Vagina (tissue), 2 donors: ENCODE results near the gene SPSB1. TPM values are rescaled to one million over a fixed set of nuclear protein-coding genes. Genes with fewer than 3 reads are reported as not detected.

Experiments
- DNase-seq, 2 donors: peaks; one replicate each; pipeline ENCODE4 v3.0.0-alpha.2; 2017; ENCODE audit errors: extremely low spot score in 2 of 2
- H3K27ac ChIP-seq: fragments of 200-600 bp; sonication (generic); one replicate; pipeline ENCODE4 v1.5.1; 2019
- H3K27me3 ChIP-seq: fragments of 200-600 bp; sonication (generic); one replicate; pipeline ENCODE4 v1.5.1; 2019
- H3K36me3 ChIP-seq, 2 donors: fragments of 200-600 bp; sonication (generic); one replicate each; pipeline ENCODE4 v1.5.1; 2017 to 2019
- H3K4me1 ChIP-seq: fragments of 200-600 bp; sonication (generic); one replicate; pipeline ENCODE4 v1.5.1; 2019
- H3K4me3 ChIP-seq, 2 donors: fragments of 200-600 bp; sonication (generic); 1 replicate in 1 of 2; 2 replicates in 1 of 2; pipeline ENCODE4 v1.5.1; 2016 to 2019
- H3K9me3 ChIP-seq: fragments of 200-600 bp; sonication (generic); one replicate; pipeline ENCODE4 v1.5.1; 2019
- CTCF ChIP-seq, 3 experiments: fragments of 450-650 bp in 2 of 3; fragments of 200-600 bp in 1 of 3; sonication (generic) in 1 of 3; IDR thresholded peaks; one replicate each; pipeline ENCODE4 v1.5.1; 2017 to 2019; ENCODE audit warnings: antibody characterized with exemption in 3 of 3, mild to moderate bottlenecking in 2 of 3, moderate library complexity in 2 of 3
- POLR2A ChIP-seq, 2 donors: fragments of 450-650 bp; IDR thresholded peaks; one replicate each; pipeline ENCODE4 v1.6.1; 2017; ENCODE audit warnings: antibody characterized with exemption in 2 of 2, mild to moderate bottlenecking in 2 of 2, moderate library complexity in 2 of 2
- POLR2AphosphoS5 ChIP-seq, 2 donors: sonication (generic); formaldehyde crosslinking; IDR thresholded peaks; one replicate each; pipeline ENCODE4 v1.9.0; 2017; ENCODE audit warnings: antibody characterized with exemption in 2 of 2, mild to moderate bottlenecking in 2 of 2, low read depth in 1 of 2; ENCODE audit not compliant: insufficient read depth in 1 of 2
- intact Hi-C: fragments of 100-400 bp; cut with DNase I; formaldehyde crosslinking; loops from one replicate; pipeline ENCODE4 v1.15.1; 2023
- total RNA-seq: library from RNA; depleted of rRNA; stranded (reverse); fragments of >200 nt; gene quantifications from one replicate; pipeline ENCODE4 v1.2.3, GENCODE V29; 2016

The SPSB1 gene
- total RNA-seq, 1 donor from 2014 or later = 40.0 TPM

DNA sequence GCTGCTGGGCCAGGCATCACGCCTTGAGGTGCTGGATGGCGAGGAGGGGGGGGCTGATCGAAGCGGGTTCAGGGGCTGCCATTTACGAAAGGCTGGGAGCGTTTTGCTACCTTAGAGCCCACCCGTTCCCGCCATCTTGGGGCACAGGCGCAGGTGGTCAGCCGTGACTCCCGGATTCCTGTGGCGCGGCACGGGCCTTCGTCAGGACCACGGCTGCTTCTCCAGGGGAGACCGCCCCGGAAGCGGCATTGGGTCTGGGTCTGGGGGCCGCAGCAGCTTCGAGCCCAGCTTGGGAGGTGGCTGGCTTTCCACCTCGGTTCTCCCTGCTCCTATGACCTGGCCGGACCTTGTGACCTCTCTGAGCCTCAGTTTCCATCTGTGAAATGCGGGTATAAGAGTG lies 23.8 kb downstream of the SPSB1 start:
- Histone ChIP-seq H3K4me1 (peaks cover 72% of the 10 kb centered on the region), H3K36me3 (no peaks in the 10 kb centered on the region), H3K9me3 (no peaks in the 10 kb centered on the region), H3K27ac (peak overlapping the region; percentile 64), H3K27me3 (no peaks in the 10 kb centered on the region), H3K4me3 (no peak overlapping the region)
- no peak for DNase-seq
- intact Hi-C loops = no loop called here
- TF ChIP-seq CTCF (IDR thresholded peaks at IDR 0.05) (no peak), POLR2AphosphoS5 (IDR thresholded peaks at IDR 0.05; ENCODE audit: insufficient read depth in 1 of 2, low read depth in 1 of 2) (no peak), POLR2A (IDR thresholded peaks at IDR 0.05) (no peak)

DNA sequence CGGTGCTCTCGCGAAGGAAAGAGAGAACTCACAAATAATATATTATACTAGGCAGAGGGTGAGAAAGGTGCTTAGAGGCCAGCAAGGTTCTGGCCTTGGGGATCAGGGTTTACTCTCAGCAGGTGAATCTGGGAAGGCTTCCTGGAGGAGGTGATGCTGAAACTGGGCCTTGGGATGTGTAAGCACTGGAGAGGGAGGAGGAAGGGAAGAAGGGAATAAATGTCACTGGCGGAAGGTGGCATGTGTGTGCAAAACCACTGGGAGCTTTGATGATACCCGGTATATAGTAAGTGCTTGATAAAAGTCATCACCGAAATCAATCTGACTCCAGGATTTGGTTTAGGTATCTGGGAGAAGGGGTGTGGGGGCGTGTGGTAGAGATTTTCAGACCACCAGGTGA lies 24.4 kb downstream of the SPSB1 start:
- Histone ChIP-seq H3K36me3 (no peaks in the 10 kb centered on the region), H3K4me3 (no peak overlapping the region), H3K27me3 (no peaks in the 10 kb centered on the region), H3K27ac (peak overlapping the region; percentile 70), H3K9me3 (no peaks in the 10 kb centered on the region), H3K4me1 (peaks cover 73% of the 10 kb centered on the region)
- DNase-seq = no peak
- TF ChIP-seq POLR2AphosphoS5 (IDR thresholded peaks at IDR 0.05; ENCODE audit: insufficient read depth in 1 of 2, low read depth in 1 of 2) = no peak
- no peak for TF ChIP-seq POLR2A (IDR thresholded peaks at IDR 0.05)
- TF ChIP-seq CTCF (IDR thresholded peaks at IDR 0.05) = no peak
- intact Hi-C loops = no loop called here

GRCh38 chr1:9317591-9318417 lies 25.1 kb downstream of the SPSB1 start:
- H3K4me1 ChIP-seq = peaks cover 80% of the 10 kb centered on the region
- H3K27ac ChIP-seq = peak overlapping the region; percentile 70
- DNase-seq = no peak
- intact Hi-C loops = no loop called here
- H3K4me3 ChIP-seq = peak overlapping the region in 1 of 2 donors; percentile 15
- H3K27me3 ChIP-seq = no peaks in the 10 kb centered on the region
- H3K9me3 ChIP-seq = no peaks in the 10 kb centered on the region
- H3K36me3 ChIP-seq = no peaks in the 10 kb centered on the region
- peak in 1 of 2 donors; percentile 74 for TF ChIP-seq POLR2AphosphoS5 (IDR thresholded peaks at IDR 0.05; ENCODE audit: insufficient read depth in 1 of 2, low read depth in 1 of 2)
- TF ChIP-seq CTCF (IDR thresholded peaks at IDR 0.05) = no peak

- peak overlapping the region; percentile 77 for H3K27ac ChIP-seq
- no peaks in the 10 kb centered on the region for H3K27me3 ChIP-seq
- H3K4me1 ChIP-seq = peaks cover 95% of the 10 kb centered on the region
- H3K36me3 ChIP-seq = no peaks in the 10 kb centered on the region
- no peak for TF ChIP-seq POLR2A (IDR thresholded peaks at IDR 0.05)
- H3K9me3 ChIP-seq = no peaks in the 10 kb centered on the region
- no peak overlapping the region for H3K4me3 ChIP-seq
- intact Hi-C loops = no loop called here
- DNase-seq = no peak
Observed at GRCh38 chr1:9319208-9319788, 26.6 kb downstream of the SPSB1 start.

- Histone ChIP-seq H3K4me1 (peaks cover 96% of the 10 kb centered on the region), H3K36me3 (no peaks in the 10 kb centered on the region), H3K27me3 (no peaks in the 10 kb centered on the region), H3K9me3 (no peaks in the 10 kb centered on the region), H3K27ac (peak overlapping the region; percentile 77), H3K4me3 (no peak overlapping the region)
- DNase-seq = no peak
- intact Hi-C loops = no loop called here
- TF ChIP-seq POLR2A (IDR thresholded peaks at IDR 0.05) (no peak), CTCF (IDR thresholded peaks at IDR 0.05) (no peak), POLR2AphosphoS5 (IDR thresholded peaks at IDR 0.05; ENCODE audit: insufficient read depth in 1 of 2, low read depth in 1 of 2) (no peak)
Observed at GRCh38 chr1:9319789-9320519, 27.3 kb downstream of the SPSB1 start.
